GM19438 (cell line): ENCODE measurements around the gene SPAG7.

ENCODE experiments used
- ATAC-seq: cut with Tn5 transposase; IDR thresholded peaks from one replicate; pipeline ENCODE4 v1.9.1; 2021; ENCODE audit warnings: low read depth; ENCODE audit not compliant: unreplicated experiment

Gene SPAG7

DNA sequence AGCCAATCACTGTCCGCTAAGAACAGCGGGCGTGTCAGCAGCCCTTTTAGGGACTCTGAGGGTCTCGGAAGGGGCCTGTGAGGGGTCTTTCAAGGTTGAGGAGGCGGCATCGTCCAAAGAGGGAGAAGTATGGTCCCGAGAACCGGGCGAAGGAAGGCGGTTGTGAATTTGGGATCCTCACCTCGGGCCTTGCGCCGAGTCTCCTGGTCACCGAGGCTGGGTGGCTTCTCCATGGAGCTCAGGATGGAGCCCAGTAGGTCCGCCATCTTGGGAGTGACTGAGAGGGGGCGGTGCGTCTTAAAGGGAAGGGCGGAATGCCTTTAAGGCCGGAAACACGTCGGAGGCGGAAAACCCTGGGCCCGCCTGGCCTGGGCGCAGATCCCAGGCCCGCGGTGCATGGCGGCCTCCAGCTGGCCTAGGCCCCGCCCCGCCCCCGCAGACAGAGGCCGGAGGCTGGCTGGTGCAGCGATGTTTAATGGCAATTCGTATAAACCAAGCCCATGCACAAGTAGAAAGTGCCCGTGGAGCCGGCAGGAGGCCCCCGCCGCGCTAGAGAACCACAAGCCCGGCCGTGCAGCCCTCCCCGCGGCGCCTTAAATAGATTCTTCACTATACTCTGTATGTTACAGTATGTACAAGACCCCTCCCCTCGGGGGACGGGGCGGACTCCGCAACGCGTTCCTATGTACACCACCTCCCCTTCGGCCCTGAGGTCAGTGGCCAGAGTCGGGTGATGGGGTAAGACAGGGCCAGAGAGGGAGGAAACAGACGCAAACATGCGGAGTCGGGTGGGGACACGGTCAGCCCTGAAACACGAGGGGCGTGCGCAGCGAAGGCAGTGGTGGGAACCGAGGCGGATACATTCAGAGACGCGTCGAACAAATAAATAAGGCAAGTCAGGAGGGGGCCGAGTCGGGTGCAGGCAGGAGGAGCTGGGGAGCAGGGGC, at the start of gene SPAG7:
SPAG7 (minus strand) TSS at position 279 of the 947 bp plus-strand sequence; CDS start at position 266, 13 bp downstream.
- peak; percentile 60 for ATAC-seq

DNA sequence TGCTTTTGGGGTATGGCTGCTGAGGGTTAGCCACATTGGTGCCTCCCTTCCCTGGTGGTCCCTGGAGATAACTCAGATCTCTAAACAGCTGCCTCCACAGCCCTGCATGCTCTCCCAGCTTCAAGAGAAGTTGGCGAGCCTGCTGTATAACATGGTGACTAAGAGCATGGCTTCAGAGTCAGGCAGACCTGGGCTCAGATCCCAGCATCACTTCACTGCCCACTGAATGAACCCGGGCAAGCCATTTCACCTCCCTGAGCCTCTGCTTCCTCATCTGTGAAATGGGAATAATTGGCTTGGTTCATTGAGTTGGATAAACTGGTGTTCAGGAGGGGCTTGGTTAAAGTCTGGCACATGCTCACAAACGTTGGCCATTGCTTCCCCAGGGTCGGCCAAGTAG, 46.7 kb upstream of the SPAG7 start:
- no peak for ATAC-seq

DNA sequence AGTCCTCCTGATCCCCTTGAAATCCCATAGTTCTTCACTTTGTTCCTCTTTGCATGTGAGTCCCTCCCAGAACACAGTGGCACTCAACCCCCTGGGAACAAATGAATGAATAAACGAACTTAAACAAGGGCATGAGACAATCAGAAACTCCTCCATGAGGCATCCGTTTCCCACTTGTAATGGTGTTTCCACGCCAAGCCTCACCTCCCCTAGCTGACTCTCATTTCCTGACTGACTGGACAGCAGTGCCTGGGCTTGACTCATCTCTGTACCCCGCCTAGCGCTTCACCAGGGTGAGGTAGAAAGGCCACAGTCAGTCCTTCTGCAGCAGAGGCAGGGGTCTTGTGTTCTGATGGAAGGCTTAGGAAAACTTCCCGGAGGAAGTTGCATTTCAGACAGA, 44.3 kb upstream of the SPAG7 start:
- ATAC-seq, result no peak

GRCh38 chr17:5003214-5003867, 35.7 kb upstream of the SPAG7 start:
- no peak for ATAC-seq

DNA sequence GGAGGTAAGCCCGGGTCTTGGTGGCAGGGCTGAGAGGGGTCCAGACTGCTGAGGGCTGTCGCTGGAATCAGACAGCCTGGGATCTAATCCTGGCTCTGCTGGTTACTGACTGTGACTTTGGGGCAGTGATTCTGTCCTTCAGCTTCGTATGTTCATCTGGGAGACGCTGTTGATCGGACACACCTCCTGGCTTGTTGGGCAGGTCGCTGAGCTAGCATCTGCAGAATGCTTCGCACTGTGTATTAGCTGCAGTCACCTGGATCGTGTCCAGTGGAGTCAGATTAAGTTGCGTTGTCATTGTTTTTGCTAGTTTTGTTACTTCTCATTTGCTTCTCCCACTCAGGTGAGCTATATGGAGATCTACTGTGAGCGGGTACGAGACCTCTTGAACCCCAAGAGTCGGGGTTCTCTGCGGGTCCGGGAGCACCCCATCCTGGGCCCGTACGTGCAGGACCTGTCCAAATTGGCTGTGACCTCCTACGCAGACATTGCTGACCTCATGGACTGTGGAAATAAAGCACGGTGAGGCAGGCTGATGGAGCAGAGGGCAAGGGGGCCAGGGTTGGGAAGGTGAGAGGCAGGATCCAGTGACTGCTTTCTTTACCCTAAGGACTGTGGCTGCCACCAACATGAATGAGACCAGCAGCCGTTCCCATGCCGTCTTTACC, 34.6 kb upstream of the SPAG7 start:
- ATAC-seq, result no peak

- ATAC-seq, result no peak
Measured at GRCh38 chr17:5000237-5000639, 32.6 kb upstream of the SPAG7 start.

- ATAC-seq, result no peak
Measured at GRCh38 chr17:4999430-5000093, 31.9 kb upstream of the SPAG7 start.

- ATAC-seq, result no peak
Measured at GRCh38 chr17:4998732-4999429, 31.3 kb upstream of the SPAG7 start.

- peak; percentile 5 for ATAC-seq
Measured at GRCh38 chr17:4998027-4998731, 30.6 kb upstream of the SPAG7 start.

GRCh38 chr17:4997302-4998026, 29.8 kb upstream of the SPAG7 start, which contains the start of the genes INCA1 and KIF1C:
Gene INCA1, minus strand, starts transcription at chr17:4997522. Its CDS starts 3,085 bp downstream, at chr17:4994437.
Gene KIF1C, plus strand, starts transcription at chr17:4997950. Its CDS starts 2,297 bp downstream, at chr17:5000247.
- ATAC-seq, result peak; percentile 82

DNA sequence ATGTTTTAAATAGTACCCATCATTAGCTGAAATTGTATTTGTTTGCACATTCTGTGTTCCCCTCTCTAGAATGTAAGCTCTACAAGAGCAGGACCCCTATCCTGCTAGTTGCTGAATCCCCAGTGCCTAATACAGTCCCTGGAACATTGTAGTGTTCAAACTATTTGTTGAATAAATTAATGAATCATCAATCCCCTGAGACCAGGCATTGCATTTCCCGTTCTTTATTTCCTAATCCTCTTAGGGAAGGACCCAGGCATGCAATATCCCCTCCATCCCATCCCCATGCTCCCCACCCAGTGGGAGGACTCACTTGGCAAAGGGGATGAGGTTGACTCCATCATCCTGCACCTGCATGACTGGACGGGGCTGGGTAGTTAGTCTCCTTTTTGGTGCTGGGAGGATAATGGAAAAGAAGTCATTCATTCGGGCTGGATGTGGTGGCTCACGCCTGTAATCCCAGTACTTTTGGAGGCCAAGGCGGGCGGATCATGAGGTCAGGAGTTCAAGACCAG, 26.5 kb upstream of the SPAG7 start:
- ATAC-seq, result no peak

DNA sequence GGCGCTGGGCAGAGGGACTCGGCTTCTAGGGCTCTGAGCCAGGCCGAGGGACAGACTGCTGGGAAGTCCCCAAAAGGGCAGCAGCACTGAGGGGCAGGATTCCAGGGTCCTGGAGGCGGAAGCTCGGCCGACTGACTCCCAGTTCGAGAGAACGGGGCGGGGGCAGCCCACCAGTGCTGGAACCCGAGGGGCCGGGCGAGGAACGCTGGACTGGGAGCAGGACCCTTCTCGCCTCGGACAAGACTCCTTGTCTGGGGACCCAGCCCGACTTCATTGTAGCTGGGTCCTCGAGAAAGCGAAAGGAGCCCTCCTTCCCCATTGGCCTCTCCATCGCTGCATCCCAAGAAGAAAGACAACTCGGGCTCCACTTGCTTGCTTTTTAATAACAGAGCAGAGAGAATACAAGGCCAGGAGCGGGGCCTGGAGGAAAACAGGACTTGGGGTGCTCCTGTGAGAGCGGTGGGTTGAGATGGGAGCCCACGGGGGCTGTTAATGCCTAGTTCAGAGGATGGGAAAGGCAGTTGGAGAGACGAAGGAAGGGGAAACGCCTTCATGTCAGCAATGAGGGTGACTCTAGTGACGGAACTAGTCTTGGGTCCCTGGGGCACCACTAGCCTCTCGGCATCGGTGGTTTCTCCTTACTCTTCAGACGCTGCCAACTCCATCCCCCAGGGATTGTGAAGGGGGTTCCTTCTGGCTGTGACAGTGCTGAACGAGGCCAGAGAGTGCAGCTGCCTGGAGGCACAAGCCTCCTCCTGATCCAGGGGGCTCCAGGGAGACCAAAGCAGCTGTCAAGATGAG, 20.4 kb upstream of the SPAG7 start:
- no peak for ATAC-seq

DNA sequence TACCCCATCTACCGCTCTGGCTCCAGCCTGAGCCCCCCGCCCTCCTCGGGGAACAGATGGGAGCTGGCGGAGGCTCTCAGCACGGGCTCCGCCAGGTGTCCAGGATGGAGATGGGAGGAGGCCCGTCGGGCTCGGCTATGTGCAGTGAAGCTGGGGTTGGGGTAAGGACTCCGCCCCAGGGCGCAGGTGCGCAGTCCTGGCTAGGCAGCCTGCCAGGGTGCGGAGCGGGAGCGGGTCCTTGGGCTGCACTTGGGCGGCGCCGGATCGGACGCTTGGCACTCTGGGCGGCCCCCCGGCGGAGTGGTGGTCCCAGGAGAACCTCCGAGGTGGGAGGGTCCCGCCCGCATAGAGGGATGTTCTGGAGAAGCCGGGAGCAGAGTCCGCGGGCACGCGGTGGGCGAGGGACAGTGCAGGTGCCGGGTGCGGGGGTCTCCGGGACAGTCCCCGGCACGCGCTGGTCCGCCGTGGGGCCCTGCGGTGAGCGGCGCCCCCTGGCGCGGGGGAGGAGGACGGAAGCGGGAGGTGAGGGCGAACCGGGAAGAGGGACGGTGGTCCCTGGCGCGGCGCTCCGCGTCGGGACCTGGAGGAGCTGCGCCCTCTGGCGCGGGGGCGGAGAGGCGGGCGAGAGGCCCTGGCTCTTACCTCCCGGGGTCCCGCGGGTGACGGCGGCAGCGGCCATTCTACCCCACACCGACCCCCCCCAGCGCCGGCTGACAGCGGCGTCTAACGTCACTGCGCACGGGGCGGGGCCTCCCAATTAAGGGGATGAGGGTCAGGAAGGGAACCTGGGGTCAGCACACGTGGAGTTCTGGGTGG, 19.5 kb upstream of the SPAG7 start, which contains the start of gene CAMTA2:
CAMTA2 (minus strand) TSS at position 725 of the 816 bp plus-strand sequence. CDS start 1,453 bp downstream, outside the sequence.
- ATAC-seq, result peak; percentile 64

GRCh38 chr17:4986403-4986802, 18.8 kb upstream of the SPAG7 start:
- no peak for ATAC-seq

DNA sequence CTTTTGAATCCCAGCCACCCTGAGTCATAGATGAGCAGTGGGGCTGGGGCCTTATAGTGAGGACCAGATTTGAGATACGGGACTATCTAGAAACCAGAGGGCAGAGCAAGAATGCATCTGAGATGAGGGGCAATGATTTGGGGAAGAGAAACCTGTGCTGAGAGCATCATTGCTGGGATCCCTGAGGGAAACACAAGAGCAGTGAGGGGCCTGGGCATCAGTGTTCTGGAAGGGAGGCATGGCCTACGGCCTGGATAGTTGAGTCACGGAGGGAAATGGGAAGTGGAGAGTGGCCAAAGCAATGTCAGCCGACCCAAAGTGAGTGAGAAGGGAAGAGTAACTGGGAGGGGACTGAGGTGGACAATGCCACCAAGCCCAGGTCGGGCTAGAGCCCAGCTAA, 14.7 kb upstream of the SPAG7 start:
- ATAC-seq, result no peak

DNA sequence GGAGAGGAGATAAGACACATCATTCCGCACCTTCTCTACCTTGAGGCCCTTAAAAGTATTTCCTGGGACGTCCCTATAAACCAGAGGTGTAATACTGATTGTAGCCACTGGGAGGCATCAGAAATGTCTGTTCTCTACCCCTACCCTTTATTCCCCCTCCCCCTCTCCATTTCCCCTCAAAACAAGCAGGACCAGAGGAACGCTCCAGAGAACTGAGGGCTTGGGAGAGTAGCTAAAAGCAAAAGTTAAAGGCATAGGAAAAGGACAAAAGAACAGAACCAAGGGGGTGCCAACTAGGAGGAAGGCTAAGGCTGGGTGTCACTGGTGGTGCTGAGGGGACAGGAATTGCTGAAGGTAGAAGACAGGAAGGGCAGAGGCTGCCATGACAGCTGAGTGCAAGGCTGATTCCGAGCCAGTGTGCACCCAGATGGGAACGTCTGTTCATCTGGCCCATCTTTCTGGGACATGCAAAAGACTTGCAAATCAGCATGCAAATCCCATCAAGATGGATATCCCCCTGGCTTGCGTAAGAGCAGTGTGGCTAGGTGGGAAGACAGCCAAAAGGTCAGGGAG, 13.1 kb upstream of the SPAG7 start:
- no peak for ATAC-seq
